KMS-11 (cell line): ENCODE measurements around the gene PDXP.
A peak's percentile ranks its signal among the peaks of the same experiment; 100 is the strongest.

Experiments
- H2AFZ ChIP-seq: fragments of 200-600 bp; sonication (generic); 2 replicates; pipeline ENCODE4 v1.6.1; 2016; ENCODE audit warnings: antibody characterized with exemption, mixed run types, low read depth
- H3K27ac ChIP-seq: fragments of 200-600 bp; sonication (generic); 2 replicates; pipeline ENCODE4 v1.6.1; 2016; ENCODE audit warnings: mild to moderate bottlenecking, mixed run types
- H3K27me3 ChIP-seq: fragments of 200-600 bp; sonication (generic); 2 replicates; pipeline ENCODE4 v1.6.1; 2017; ENCODE audit warnings: mild to moderate bottlenecking, low read depth, mixed run types, moderate library complexity; ENCODE audit not compliant: insufficient read depth
- H3K36me3 ChIP-seq: fragments of 200-600 bp; sonication (generic); 2 replicates; pipeline ENCODE4 v1.6.1; 2017; ENCODE audit warnings: mild to moderate bottlenecking, mixed run types; ENCODE audit not compliant: insufficient read depth
- H3K4me1 ChIP-seq: fragments of 200-600 bp; sonication (generic); 2 replicates; pipeline ENCODE4 v1.6.1; 2016; ENCODE audit warnings: mild to moderate bottlenecking, low read depth, mixed run types; ENCODE audit not compliant: poor library complexity, severe bottlenecking
- H3K4me2 ChIP-seq: fragments of 200-600 bp; sonication (generic); 2 replicates; pipeline ENCODE4 v1.7.0; 2016; ENCODE audit warnings: mild to moderate bottlenecking, mixed run types
- H3K4me3 ChIP-seq: fragments of 200-600 bp; sonication (generic); IDR thresholded peaks from 2 replicates; pipeline ENCODE4 v1.6.1; 2017; ENCODE audit warnings: low read depth, low read length, mixed read lengths; ENCODE audit not compliant: insufficient read depth
- H3K79me2 ChIP-seq: fragments of 200-600 bp; sonication (generic); 2 replicates; pipeline ENCODE4 v1.6.1; 2016; ENCODE audit warnings: low read depth, mixed run types; ENCODE audit not compliant: insufficient read depth
- H3K9ac ChIP-seq: fragments of 200-600 bp; sonication (generic); 2 replicates; pipeline ENCODE4 v1.6.1; 2016; ENCODE audit warnings: mild to moderate bottlenecking, mixed run types
- H4K20me1 ChIP-seq: fragments of 200-600 bp; sonication (generic); 2 replicates; pipeline ENCODE4 v1.6.1; 2016; ENCODE audit warnings: mild to moderate bottlenecking, mixed run types; ENCODE audit not compliant: insufficient read depth
- CTCF ChIP-seq: fragments of 200-600 bp; sonication (generic); conservative IDR thresholded peaks from 2 replicates; pipeline ENCODE4 v1.6.1; 2017; ENCODE audit warnings: low read depth, mild to moderate bottlenecking, antibody characterized with exemption, low read length, moderate library complexity, mixed read lengths

PDXP gene

DNA sequence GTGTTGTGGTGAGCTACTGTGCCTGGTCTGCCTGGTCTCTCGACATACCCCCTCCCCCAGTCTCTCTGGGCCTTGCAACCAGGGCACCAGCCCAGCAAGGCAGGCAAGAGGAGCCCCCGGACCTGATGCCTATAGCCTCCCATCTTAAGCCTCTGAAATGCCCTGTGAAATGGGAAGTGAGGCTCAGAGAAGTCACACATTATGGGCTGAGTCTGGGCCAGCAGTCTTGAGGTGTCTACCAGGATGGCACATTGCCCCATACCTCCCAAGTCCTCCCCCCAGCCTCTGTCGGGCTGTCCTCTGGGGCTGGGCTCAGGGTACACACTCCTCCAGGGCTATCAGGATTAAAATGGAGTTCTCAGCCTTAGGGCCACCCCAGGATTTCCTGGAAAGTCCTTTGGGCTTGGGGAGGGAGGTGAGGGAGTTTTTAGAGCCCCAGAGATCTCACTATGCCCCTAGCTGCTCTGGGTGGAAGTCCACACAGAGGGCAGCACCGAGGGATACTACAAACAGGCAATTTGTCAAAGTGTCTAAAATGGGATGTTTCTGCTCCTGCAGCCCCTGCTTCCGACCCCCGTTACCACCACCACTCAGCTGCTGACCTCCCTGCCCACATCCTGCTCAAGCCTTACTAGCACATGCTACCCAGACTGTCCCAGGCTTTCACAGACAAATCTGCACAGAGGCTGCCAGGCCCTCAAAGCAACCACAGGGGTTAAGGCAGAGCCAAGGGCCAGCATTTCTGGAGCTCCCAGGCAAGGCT lies 22.2 kb upstream of the PDXP start:
- TF ChIP-seq CTCF, result peak; percentile 35; the same call in 1 of the 2 replicates
- Histone ChIP-seq H2AFZ (no peak overlapping the region), H3K27me3 (no peaks in the 10 kb centered on the region), H3K9ac (no peak overlapping the region; the same call in 1 of the 2 replicates), H4K20me1 (no peaks in the 10 kb centered on the region), H3K4me1 (peaks cover 82% of the 10 kb centered on the region), H3K36me3 (no peaks in the 10 kb centered on the region), H3K27ac (peak overlapping the region; percentile 83), H3K79me2 (no peaks in the 10 kb centered on the region; the same call in 1 of the 2 replicates), H3K4me2 (peak overlapping the region; percentile 79), H3K4me3 (no peak overlapping the region)

GRCh38 chr22:37636949-37637273 lies 21.6 kb upstream of the PDXP start:
- no peaks in the 10 kb centered on the region; the same call in 1 of the 2 replicates for H3K79me2 ChIP-seq
- H3K9ac ChIP-seq, result no peak overlapping the region; the same call in 1 of the 2 replicates
- no peak overlapping the region for H3K4me3 ChIP-seq
- H4K20me1 ChIP-seq, result no peaks in the 10 kb centered on the region
- H3K4me1 ChIP-seq, result peaks cover 81% of the 10 kb centered on the region
- TF ChIP-seq CTCF, result no peak
- no peaks in the 10 kb centered on the region for H3K36me3 ChIP-seq
- H2AFZ ChIP-seq, result no peak overlapping the region
- peak overlapping the region; percentile 83 for H3K27ac ChIP-seq
- H3K27me3 ChIP-seq, result no peaks in the 10 kb centered on the region
- H3K4me2 ChIP-seq, result peak overlapping the region; percentile 57

DNA sequence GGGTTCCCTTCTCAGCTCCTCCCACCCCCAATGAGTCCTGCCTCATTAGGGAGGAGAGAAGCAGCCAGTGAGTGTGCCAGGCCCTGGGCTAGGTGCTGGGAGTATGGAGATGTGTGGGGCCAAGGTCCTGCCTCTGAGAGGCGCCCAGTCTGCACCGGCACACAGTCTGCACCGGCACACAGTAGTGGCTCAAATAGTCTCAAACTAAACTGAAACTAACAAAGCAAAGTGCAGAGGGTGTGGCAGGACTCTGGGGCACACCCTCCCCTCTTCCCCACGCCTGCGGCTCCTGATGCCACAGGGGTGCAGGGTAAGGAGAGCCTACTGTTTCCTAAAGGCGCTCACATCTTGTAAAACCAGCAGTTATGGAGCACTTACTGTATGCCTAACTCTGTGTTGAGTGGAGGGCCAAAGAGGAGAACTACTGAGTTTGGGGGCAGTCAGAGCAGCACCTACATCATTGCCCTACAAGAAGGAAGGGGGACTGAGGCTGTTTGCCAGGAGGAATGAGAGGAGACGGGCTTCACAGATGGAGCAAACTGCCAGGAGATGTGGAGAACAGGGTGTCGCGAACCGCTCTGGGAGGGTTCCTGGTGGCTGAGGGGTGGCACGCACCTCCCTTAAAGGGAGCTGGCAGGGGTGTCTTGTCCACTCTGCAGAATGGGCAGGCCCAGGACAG lies 20.0 kb upstream of the PDXP start:
- Histone ChIP-seq H3K4me3 (no peak overlapping the region), H3K4me1 (peaks cover 65% of the 10 kb centered on the region), H4K20me1 (no peaks in the 10 kb centered on the region), H3K4me2 (peak overlapping the region; percentile 49), H3K9ac (no peak overlapping the region; the same call in 1 of the 2 replicates), H3K27ac (no peak overlapping the region; the same call in 1 of the 2 replicates), H3K79me2 (no peaks in the 10 kb centered on the region; the same call in 1 of the 2 replicates), H2AFZ (peak overlapping the region; percentile 64; the same call in 1 of the 2 replicates), H3K27me3 (no peaks in the 10 kb centered on the region), H3K36me3 (no peaks in the 10 kb centered on the region)
- TF ChIP-seq CTCF, result no peak

DNA sequence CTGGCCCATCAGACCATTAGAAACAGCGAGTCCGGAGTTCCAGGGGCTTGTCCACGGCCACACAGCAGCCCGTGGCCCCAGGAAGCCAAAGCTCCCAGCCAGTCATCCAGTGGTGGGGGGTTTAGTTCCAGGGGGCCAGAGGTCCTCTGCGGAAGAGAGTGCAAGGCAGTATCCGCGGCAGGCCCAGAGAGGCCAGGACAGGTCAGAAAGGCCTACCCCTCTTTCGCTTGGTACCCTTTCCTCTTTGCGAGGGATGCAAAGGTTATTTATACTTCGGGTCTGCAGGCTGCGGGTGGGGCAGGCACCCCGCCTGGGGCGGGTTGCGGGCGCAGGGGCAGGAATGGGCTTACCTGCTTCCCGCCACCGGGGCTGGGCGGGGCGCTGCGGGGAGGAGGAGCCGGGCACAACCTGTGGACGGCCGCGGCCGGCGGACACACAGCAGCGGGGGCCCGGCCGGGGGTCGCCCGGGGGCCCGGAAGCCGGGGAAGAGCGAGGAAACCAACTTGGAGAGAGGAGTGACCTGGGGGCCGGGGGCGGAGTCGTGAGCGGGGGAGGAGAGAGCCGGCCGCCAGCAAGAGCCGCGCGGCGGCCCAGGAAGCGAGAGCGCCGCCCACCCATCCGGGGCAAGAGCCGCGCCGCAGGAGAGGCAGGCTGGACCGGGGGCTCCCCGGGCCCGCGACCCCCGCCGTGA lies 19.3 kb upstream of the PDXP start, which contains the start of gene SH3BP1:
Gene SH3BP1, plus strand, starts transcription at position 600 of the 691 bp plus-strand sequence. CDS start 119 bp downstream, outside the sequence.
- Histone ChIP-seq H3K27ac (no peak within 1 kb of the TSS), H4K20me1 (no peaks in the 10 kb centered on the region), H3K9ac (peak within 1 kb of the TSS; percentile 65; the same call in 1 of the 2 replicates), H3K27me3 (no peaks in the 10 kb centered on the region), H3K36me3 (no peaks in the 10 kb centered on the region), H3K4me3 (no peak within 1 kb of the TSS), H3K4me2 (peak within 1 kb of the TSS; percentile 49), H3K4me1 (peaks cover 58% of the 10 kb centered on the region), H2AFZ (peak within 1 kb of the TSS; percentile 64), H3K79me2 (no peaks in the 10 kb centered on the region; the same call in 1 of the 2 replicates)
- TF ChIP-seq CTCF, result no peak
